Central memory CD4-positive, alpha-beta T cell (primary cell): Measurements from ENCODE around the gene IL1RAPL1.

Source experiments
- DNase-seq: peaks from one replicate; pipeline ENCODE4 v3.0.0; 2022

Gene IL1RAPL1

DNA sequence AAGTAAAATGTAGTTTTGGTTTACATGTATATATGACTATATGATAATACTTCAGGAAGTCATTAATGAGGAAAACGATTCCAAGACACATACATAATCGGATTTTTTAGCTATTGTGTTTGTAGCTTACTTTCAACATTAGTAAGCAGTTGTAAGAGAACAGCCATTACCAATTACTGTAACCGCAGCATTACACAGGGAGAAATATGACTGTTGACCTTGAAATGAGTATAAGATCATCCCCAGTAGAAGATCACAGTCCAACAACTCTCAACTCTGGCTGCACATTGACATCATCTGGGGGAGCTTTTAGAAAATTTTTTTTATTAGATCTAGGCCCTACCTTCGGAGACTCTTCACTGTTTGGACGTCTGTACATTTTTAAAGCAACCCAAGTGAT, 866.1 kb downstream of the IL1RAPL1 start:
- no peak for DNase-seq

GRCh38 chrX:29455702-29456101, 868.5 kb downstream of the IL1RAPL1 start:
- DNase-seq, result no peak

DNA sequence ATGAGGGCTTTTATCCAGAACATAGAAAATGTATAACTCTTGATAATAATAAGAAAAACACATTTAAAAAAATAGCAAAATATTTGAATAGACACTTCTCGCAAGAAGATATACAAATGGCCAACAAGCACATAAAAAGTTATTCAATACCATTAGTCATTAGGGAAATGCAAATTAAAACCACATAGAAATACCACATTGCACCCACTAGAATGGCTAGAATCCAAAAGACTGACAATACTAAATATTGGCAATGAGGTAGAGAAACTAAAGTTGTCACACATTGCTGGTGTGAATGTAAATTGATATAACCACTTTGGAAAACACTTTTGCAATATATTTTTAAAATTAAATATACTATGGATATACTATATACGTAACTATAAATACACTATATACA, 873.8 kb downstream of the IL1RAPL1 start:
- DNase-seq, result no peak

- no peak for DNase-seq
Measured at GRCh38 chrX:29466456-29466855, 879.2 kb downstream of the IL1RAPL1 start.

GRCh38 chrX:29468911-29469494, 881.8 kb downstream of the IL1RAPL1 start:
- DNase-seq, result no peak

- no peak for DNase-seq
Measured at GRCh38 chrX:29470030-29470429, 882.8 kb downstream of the IL1RAPL1 start.

DNA sequence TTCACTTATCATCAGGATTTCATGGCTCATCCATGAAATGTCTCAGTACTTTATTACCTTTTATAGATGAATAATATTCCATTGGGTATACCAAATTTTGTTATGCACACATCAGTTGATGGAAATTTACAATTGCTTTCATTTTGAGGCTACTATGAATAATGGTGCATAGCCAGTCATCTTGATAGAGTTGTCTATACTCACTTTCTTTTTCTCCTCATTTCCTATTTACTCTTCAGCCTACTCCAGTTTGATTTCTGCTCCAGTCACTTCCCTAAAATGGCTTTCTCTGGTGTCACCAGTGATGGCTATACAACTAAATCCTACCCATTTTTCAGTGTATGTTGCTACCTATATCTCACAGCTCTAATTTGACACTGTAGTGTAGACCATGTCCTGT, 884.6 kb downstream of the IL1RAPL1 start:
- DNase-seq, result no peak

DNA sequence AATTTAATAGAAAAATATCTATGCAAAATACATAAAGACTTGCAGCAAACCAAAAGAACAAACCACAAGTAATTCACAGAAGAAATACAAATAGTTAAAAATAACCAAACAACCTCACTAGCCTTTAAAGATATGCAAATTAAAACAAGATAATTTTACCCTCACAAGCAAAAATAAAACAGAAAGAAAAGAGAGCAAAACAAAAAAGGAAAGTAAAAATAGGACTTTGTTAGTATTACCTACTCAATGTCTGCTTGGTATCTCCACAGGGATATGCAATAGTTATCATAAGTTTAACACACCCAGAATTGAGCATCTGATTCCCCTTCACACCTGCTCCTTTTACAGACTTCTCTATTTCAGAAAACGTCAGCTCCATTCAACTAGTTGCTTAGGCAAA, 890.6 kb downstream of the IL1RAPL1 start:
- DNase-seq, result no peak

GRCh38 chrX:29478336-29479069, 891.3 kb downstream of the IL1RAPL1 start:
- no peak for DNase-seq

DNA sequence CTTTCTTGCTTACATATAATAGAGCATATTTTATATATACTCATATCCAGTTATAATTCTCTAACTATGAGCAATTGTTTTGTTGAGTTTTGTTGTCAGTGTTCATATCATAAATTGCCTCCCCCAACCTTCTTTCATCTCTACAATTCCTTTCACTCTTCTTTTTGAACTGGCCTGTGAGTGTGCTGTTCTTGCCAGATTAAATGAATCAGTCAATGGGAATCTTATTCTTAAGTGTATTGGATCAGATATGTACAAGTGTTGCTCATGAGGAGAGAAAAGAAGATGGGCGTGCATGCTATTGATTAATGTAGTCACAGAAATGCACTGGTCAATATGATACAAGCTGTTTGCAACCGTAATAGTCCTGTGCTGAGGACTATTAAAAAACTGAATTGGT, 900.0 kb downstream of the IL1RAPL1 start:
- no peak for DNase-seq

DNA sequence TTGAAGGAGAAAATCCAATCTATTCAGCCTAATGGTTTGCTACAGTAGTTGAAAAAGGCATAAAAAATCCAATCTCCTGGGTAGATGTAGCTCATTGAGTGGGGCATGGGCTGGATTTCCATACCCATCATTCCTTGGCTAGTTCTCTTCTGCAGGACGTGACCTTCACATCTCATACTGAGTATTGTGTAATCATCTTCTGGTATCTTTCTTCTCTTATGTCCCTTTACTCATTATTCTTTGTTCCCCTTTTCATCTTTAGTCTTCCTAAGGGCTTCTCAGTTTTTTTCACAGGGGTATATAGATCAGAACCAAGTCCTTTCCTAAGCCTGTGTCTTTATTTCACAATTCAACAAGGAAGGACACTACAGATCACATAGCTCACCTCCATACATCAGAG, 900.5 kb downstream of the IL1RAPL1 start:
- DNase-seq, result no peak

- no peak for DNase-seq
Measured at GRCh38 chrX:29488919-29489318, 901.7 kb downstream of the IL1RAPL1 start.

DNA sequence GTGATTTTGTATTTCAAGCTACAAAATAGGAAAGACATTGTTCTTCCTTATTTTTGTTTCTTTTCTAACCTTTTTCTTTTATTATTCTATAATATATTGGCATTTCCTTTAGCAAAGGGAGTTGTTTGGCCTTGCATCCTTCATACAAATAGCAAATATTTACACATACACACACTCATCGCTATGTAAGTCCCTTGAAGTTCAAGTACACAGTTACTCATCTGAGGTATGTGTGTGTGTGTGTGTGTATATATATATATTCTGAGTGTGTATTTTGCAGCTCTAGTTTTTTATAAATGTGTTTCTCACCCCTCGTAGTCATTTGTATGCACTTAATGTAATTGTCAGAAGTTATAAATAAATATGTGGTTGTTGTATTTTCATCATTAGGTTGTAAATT, 903.4 kb downstream of the IL1RAPL1 start:
- no peak for DNase-seq

DNA sequence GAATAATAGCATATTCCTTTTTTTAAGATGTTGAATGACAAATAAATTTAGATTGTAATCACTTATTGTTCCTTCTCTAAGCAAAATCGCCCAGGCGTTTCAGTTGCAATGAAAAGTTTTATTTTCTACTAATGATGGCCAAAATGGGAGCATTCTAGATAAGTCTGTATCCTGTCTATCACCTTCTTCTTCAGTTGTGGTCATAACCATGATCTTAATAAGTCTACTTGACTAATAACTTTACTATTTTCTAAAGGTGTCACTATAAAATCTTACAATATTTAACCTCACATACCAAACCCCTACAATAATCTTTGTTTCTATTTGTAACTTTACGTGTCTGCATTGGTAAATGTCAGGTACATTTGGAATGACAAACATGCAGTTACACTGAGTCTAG, 904.4 kb downstream of the IL1RAPL1 start:
- DNase-seq, result no peak

DNA sequence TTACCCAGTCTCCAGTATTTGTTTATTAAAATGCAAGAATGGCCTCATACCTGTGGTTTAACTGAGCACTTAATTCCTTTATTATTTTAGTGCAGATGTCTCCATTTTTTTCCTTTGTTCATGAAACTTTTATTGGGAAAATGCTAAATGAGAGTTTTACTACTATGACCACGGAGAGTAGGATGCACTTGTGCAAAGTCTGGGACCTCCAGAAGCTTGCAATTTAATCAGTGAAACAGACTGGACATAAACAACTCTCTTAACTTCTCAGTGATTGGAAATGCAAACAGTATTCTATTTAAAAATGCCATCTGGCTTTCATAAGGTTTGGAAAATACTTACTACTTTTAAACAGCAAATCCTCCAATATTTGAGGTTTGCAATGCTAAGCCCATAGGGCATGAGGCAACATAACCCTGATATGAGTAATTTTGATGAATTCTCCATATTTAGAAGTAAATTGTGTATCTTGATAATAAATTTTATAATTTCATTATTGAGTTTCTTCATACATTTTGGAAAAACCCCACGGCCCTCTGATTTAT, 909.5 kb downstream of the IL1RAPL1 start:
- DNase-seq, result no peak

- DNase-seq, result no peak
Measured at GRCh38 chrX:29506729-29507128, 919.5 kb downstream of the IL1RAPL1 start.

- no peak for DNase-seq
Measured at GRCh38 chrX:29518100-29518499, 930.9 kb downstream of the IL1RAPL1 start.

- DNase-seq, result no peak
Measured at GRCh38 chrX:29528281-29528680, 941.0 kb downstream of the IL1RAPL1 start.

- no peak for DNase-seq
Measured at GRCh38 chrX:29530501-29530900, 943.3 kb downstream of the IL1RAPL1 start.

GRCh38 chrX:29531336-29531735, 944.1 kb downstream of the IL1RAPL1 start:
- DNase-seq, result no peak

GRCh38 chrX:29535212-29536162, 948.2 kb downstream of the IL1RAPL1 start:
- DNase-seq, result no peak

- no peak for DNase-seq
Measured at GRCh38 chrX:29541038-29541437, 953.8 kb downstream of the IL1RAPL1 start.

GRCh38 chrX:29542152-29542551, 954.9 kb downstream of the IL1RAPL1 start:
- DNase-seq, result no peak
